ENCODE data around the gene RALGPS2.

The RALGPS2 gene

DNA sequence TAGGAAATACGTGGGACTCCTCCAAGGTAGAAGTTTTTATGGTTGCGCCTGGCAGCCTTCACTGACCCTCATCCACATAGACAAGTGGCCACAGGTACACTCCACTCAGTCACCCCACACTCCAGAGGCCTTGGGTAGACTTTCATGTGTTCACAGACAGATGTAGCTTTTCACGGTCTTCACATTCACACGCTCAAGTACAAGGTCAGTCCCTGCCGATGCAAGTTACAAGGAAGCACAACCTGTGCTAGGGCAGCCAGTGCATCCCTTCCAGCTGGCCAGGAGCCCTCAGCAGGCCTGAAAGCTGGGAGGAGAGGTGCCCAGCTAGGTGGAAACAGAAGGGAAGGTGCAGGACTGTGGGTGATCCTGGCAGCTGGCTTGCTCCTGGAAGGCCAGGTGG, 245.1 kb downstream of the RALGPS2 start:
- DNase-seq, result no peak

Measured in activated gamma-delta T cell (primary cell).